HepG2 (cell line): ENCODE data around the gene CDC42EP4. TPM values are rescaled to one million over a fixed set of nuclear protein-coding genes. Genes with fewer than 3 reads are reported as not detected.

Experiments used
- ARNT2 ChIP-seq: sonication (generic); formaldehyde crosslinking; IDR thresholded peaks from 2 replicates; pipeline ENCODE4 v1.8.0; 2022; ENCODE audit warnings: mild to moderate bottlenecking, low read depth, missing genetic modification reagents, moderate library complexity
- ATF7-NPFF ChIP-seq: sonication (generic); formaldehyde crosslinking; IDR thresholded peaks from 2 replicates; pipeline ENCODE4 v1.8.1; 2023; ENCODE audit warnings: mild to moderate bottlenecking, low read depth, missing genetic modification reagents, moderate library complexity
- CAMTA2 ChIP-seq: sonication (generic); formaldehyde crosslinking; IDR thresholded peaks from 2 replicates; pipeline ENCODE4 v1.4.0; 2020; ENCODE audit warnings: mild to moderate bottlenecking, missing genetic modification reagents, borderline replicate concordance
- CC2D1A ChIP-seq: sonication (generic); formaldehyde crosslinking; IDR thresholded peaks from 2 replicates; pipeline ENCODE4 v1.8.1; 2023; ENCODE audit warnings: mild to moderate bottlenecking, missing genetic modification reagents
- DNMT3B ChIP-seq: conservative IDR thresholded peaks from 2 replicates; pipeline ENCODE4 v1.6.1; 2016; ENCODE audit warnings: missing biosample characterization, control low read depth
- DZIP1 ChIP-seq: sonication (generic); formaldehyde crosslinking; IDR thresholded peaks from 2 replicates; pipeline ENCODE4 v1.5.0; 2020; ENCODE audit warnings: mild to moderate bottlenecking, missing genetic modification reagents
- ELF1 ChIP-seq: sonication (generic); formaldehyde crosslinking; IDR thresholded peaks from 2 replicates; pipeline ENCODE4 v1.4.0; 2020; ENCODE audit warnings: missing genetic modification reagents
- FIP1L1 ChIP-seq: fragments of 200-400 bp; formaldehyde crosslinking; IDR thresholded peaks from 2 replicates; pipeline ENCODE4 v1.6.1; 2018; ENCODE audit warnings: low read depth, mild to moderate bottlenecking, low read length, moderate library complexity, borderline replicate concordance; ENCODE audit not compliant: insufficient read depth
- FLYWCH1 ChIP-seq: sonication (generic); formaldehyde crosslinking; IDR thresholded peaks from 2 replicates; pipeline ENCODE4 v1.8.1; 2023; ENCODE audit warnings: mild to moderate bottlenecking, missing genetic modification reagents
- GPN1 ChIP-seq: sonication (generic); formaldehyde crosslinking; IDR thresholded peaks from 2 replicates; pipeline ENCODE4 v1.5.1; 2020; ENCODE audit warnings: missing genetic modification reagents, borderline replicate concordance
- KLF16 ChIP-seq, 2 experiments: sonication (generic) in 1 of 2; formaldehyde crosslinking in 1 of 2; IDR thresholded peaks; 2 replicates each; pipeline versions ENCODE4 v1.6.1 to v1.8.0; 2016 to 2023; ENCODE audit warnings: missing genetic modification reagents in 2 of 2, missing compliant biosample characterization in 1 of 2
- PRPF4 ChIP-seq: fragments of 200-400 bp; formaldehyde crosslinking; IDR thresholded peaks from 2 replicates; pipeline ENCODE4 v1.6.1; 2016; ENCODE audit warnings: low read length, low read depth; ENCODE audit not compliant: poor library complexity, severe bottlenecking
- RAD51 ChIP-seq: fragments of 450-650 bp; IDR thresholded peaks from 2 replicates; pipeline ENCODE4 v1.6.1; 2016; ENCODE audit warnings: borderline replicate concordance
- SAP130 ChIP-seq: IDR thresholded peaks from 2 replicates; pipeline ENCODE4 v1.6.1; 2016; ENCODE audit warnings: low read depth
- SMAD1 ChIP-seq: sonication (generic); formaldehyde crosslinking; IDR thresholded peaks from 2 replicates; pipeline ENCODE4 v1.4.0; 2020; ENCODE audit warnings: missing genetic modification reagents, low read depth, mild to moderate bottlenecking, borderline replicate concordance
- SUZ12 ChIP-seq: fragments of 150-350 bp; IDR thresholded peaks from 2 replicates; pipeline ENCODE4 v1.6.1; 2014; ENCODE audit warnings: low read depth, low read length
- THYN1 ChIP-seq: sonication (generic); formaldehyde crosslinking; IDR thresholded peaks from 2 replicates; pipeline ENCODE4 v1.8.1; 2023; ENCODE audit warnings: low read depth, mild to moderate bottlenecking, moderate library complexity, missing genetic modification reagents, borderline replicate concordance
- ZNF331 ChIP-seq: sonication (generic); formaldehyde crosslinking; IDR thresholded peaks from 2 replicates; pipeline ENCODE4 v1.4.0; 2020; ENCODE audit warnings: missing genetic modification reagents
- ZNF589 ChIP-seq: sonication (generic); formaldehyde crosslinking; conservative IDR thresholded peaks from 2 replicates; pipeline ENCODE4 v1.8.0; 2022; ENCODE audit warnings: mild to moderate bottlenecking, moderate library complexity, missing genetic modification reagents
- ZNF616 ChIP-seq: sonication (generic); formaldehyde crosslinking; IDR thresholded peaks from 2 replicates; pipeline ENCODE4 v1.5.0; 2020; ENCODE audit warnings: low read depth, mild to moderate bottlenecking, missing genetic modification reagents
- ZNF674 ChIP-seq: sonication (generic); formaldehyde crosslinking; IDR thresholded peaks from 2 replicates; pipeline ENCODE4 v1.5.0; 2020; ENCODE audit warnings: low read depth, mild to moderate bottlenecking, missing genetic modification reagents
- ZNF720 ChIP-seq: sonication (generic); formaldehyde crosslinking; IDR thresholded peaks from 2 replicates; pipeline ENCODE4 v1.4.0; 2020; ENCODE audit warnings: missing genetic modification reagents
- polyA plus RNA-seq, 8 experiments: library from polyadenylated mRNA; depleted of rRNA in 3 of 8; stranded (reverse) in 7 of 8; unstranded in 1 of 8; fragments of >200 nt; fragmentation: Illumina TruSeq in 4 of 8; extraction: Trizol in 4 of 8; gene quantifications; 2 replicates each; pipeline versions ENCODE4 v1.2.1 to v1.2.3, GENCODE V29; 2011 to 2016; ENCODE audit warnings: low read depth in 4 of 8, missing spikeins in 1 of 8, mixed read lengths in 1 of 8; ENCODE audit not compliant: insufficient read depth in 1 of 8
- total RNA-seq, 5 experiments: library from RNA; depleted of rRNA; stranded (reverse); fragments of >200 nt; fragmentation: Illumina TruSeq; extraction: Trizol; gene quantifications; 2 replicates each; pipeline ENCODE4 v1.2.3, GENCODE V29; 2016; ENCODE audit warnings: low read depth in 1 of 5
- TF ChIP-seq, protein P1 (sequence below): sonication (generic); formaldehyde crosslinking; IDR thresholded peaks from 2 replicates; pipeline ENCODE4 v1.4.0; 2020; ENCODE audit warnings: missing genetic modification reagents
- TF ChIP-seq, protein P2 (sequence below): IDR thresholded peaks from 2 replicates; pipeline ENCODE4 v1.6.1; 2012; ENCODE audit warnings: inconsistent platforms
- TF ChIP-seq, protein P3 (sequence below): sonication (generic); formaldehyde crosslinking; IDR thresholded peaks from 2 replicates; pipeline ENCODE4 v1.5.1; 2020; ENCODE audit warnings: missing genetic modification reagents, mild to moderate bottlenecking, borderline replicate concordance

CDC42EP4 gene
- total and polyA plus RNA-seq, 2 of the 13 experiments (the other 11 are each of a cell fraction or from before 2014, with no cell fraction given) = 19.0 to 54.0 TPM

- TF ChIP-seq, protein P1, sequence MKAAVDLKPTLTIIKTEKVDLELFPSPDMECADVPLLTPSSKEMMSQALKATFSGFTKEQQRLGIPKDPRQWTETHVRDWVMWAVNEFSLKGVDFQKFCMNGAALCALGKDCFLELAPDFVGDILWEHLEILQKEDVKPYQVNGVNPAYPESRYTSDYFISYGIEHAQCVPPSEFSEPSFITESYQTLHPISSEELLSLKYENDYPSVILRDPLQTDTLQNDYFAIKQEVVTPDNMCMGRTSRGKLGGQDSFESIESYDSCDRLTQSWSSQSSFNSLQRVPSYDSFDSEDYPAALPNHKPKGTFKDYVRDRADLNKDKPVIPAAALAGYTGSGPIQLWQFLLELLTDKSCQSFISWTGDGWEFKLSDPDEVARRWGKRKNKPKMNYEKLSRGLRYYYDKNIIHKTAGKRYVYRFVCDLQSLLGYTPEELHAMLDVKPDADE (CRISPR knock-in tag) = no peak
- TF ChIP-seq ZNF674 = no peak
- 0 out of 2 replicates have a peak, but pooled peaks have one; percentile 63 for TF ChIP-seq ZNF616 (CRISPR knock-in tag)
- TF ChIP-seq PRPF4 = no peak
- no peak for TF ChIP-seq FIP1L1
- no peak; the same call in 1 of the 2 replicates for TF ChIP-seq ATF7-NPFF (CRISPR knock-in tag)
- no peak for TF ChIP-seq DZIP1 (CRISPR knock-in tag)
- no peak for TF ChIP-seq CC2D1A
- no peak for TF ChIP-seq ZNF720 (CRISPR knock-in tag)
- peak; percentile 92; the same call in 1 of the 2 replicates for TF ChIP-seq SMAD1
- no peak for TF ChIP-seq THYN1 (CRISPR knock-in tag)
- TF ChIP-seq SUZ12 = no peak
- TF ChIP-seq ELF1 = no peak; the same call in 1 of the 2 replicates
- no peak for TF ChIP-seq CAMTA2 (CRISPR knock-in tag)
- peak; percentile 89 for TF ChIP-seq SAP130
- TF ChIP-seq KLF16 (CRISPR knock-in tag; IDR thresholded peaks at IDR 0.05) = peak in 1 of 2 experiments; percentile 94; a peak in 2 of 4 replicates
- TF ChIP-seq DNMT3B (CRISPR knock-in tag) = 0 out of 2 replicates have a peak, but pooled peaks have one; percentile 26
- TF ChIP-seq, protein P2, sequence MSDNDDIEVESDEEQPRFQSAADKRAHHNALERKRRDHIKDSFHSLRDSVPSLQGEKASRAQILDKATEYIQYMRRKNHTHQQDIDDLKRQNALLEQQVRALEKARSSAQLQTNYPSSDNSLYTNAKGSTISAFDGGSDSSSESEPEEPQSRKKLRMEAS = peak; percentile 89
- TF ChIP-seq ZNF331 (CRISPR knock-in tag) = peak; percentile 51
- no peak; the same call in 1 of the 2 replicates for TF ChIP-seq ARNT2
- TF ChIP-seq RAD51 = no peak
- no peak for TF ChIP-seq GPN1 (CRISPR knock-in tag)
- TF ChIP-seq, protein P3, sequence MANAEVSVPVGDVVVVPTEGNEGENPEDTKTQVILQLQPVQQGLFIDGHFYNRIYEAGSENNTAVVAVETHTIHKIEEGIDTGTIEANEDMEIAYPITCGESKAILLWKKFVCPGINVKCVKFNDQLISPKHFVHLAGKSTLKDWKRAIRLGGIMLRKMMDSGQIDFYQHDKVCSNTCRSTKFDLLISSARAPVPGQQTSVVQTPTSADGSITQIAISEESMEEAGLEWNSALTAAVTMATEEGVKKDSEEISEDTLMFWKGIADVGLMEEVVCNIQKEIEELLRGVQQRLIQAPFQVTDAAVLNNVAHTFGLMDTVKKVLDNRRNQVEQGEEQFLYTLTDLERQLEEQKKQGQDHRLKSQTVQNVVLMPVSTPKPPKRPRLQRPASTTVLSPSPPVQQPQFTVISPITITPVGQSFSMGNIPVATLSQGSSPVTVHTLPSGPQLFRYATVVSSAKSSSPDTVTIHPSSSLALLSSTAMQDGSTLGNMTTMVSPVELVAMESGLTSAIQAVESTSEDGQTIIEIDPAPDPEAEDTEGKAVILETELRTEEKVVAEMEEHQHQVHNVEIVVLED = peak; percentile 69
- no peak for TF ChIP-seq FLYWCH1 (CRISPR knock-in tag)
- peak; percentile 84 for TF ChIP-seq ZNF589 (CRISPR knock-in tag)
These were observed 23.1 kb downstream of the CDC42EP4 start (continued) for GRCh38 chr17:73288534-73289302.
